Prostate gland (tissue), 2 donors: ENCODE results near the gene RNF146.

Experiments
- POLR2AphosphoS5 ChIP-seq: sonication (generic); formaldehyde crosslinking; IDR thresholded peaks from one replicate; pipeline ENCODE4 v1.6.1; 2017; ENCODE audit warnings: antibody characterized with exemption
- TF ChIP-seq, protein P1 (sequence below), 4 experiments: fragments of 200-600 bp in 2 of 4; fragments of 450-650 bp in 2 of 4; sonication (generic) in 2 of 4; IDR thresholded peaks; 1 replicate in 3 of 4; 2 replicates in 1 of 4; pipeline ENCODE4 v1.5.1; 2016 to 2019; ENCODE audit warnings: antibody characterized with exemption in 4 of 4, mild to moderate bottlenecking in 2 of 4, moderate library complexity in 2 of 4

DNA sequence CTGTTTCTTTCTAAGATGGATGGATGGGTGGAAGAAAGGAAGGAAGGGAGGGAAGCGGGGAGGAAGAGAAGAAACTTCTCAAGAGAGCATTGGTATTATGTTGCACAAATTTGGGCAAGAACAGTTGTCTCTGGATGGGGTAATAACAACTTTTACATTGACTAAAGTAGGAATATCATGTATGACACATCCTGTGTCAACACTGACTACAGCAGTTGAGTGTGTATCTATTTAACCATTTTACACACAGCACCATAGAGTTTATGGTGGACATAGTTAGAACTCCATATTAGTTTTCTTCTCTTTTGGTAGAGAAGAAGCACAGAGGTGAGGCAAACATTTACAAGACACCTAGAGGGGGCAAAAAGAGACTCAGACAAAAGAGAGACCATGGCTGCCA is 44.2 kb upstream of the RNF146 start:
- TF ChIP-seq, protein P1, sequence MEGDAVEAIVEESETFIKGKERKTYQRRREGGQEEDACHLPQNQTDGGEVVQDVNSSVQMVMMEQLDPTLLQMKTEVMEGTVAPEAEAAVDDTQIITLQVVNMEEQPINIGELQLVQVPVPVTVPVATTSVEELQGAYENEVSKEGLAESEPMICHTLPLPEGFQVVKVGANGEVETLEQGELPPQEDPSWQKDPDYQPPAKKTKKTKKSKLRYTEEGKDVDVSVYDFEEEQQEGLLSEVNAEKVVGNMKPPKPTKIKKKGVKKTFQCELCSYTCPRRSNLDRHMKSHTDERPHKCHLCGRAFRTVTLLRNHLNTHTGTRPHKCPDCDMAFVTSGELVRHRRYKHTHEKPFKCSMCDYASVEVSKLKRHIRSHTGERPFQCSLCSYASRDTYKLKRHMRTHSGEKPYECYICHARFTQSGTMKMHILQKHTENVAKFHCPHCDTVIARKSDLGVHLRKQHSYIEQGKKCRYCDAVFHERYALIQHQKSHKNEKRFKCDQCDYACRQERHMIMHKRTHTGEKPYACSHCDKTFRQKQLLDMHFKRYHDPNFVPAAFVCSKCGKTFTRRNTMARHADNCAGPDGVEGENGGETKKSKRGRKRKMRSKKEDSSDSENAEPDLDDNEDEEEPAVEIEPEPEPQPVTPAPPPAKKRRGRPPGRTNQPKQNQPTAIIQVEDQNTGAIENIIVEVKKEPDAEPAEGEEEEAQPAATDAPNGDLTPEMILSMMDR (IDR thresholded peaks at IDR 0.05), result no peak
- no peak for TF ChIP-seq POLR2AphosphoS5
